HG02943 (cell line): Measurements from ENCODE around the gene SMG1.

ENCODE experiments used
- ATAC-seq: cut with Tn5 transposase; IDR thresholded peaks from one replicate; pipeline ENCODE4 v1.9.1; 2021; ENCODE audit warnings: mild to moderate bottlenecking, low read depth, moderate library complexity; ENCODE audit not compliant: unreplicated experiment

The SMG1 gene

GRCh38 chr16:18855196-18855595 is 71.0 kb downstream of the SMG1 start:
- no peak for ATAC-seq

DNA sequence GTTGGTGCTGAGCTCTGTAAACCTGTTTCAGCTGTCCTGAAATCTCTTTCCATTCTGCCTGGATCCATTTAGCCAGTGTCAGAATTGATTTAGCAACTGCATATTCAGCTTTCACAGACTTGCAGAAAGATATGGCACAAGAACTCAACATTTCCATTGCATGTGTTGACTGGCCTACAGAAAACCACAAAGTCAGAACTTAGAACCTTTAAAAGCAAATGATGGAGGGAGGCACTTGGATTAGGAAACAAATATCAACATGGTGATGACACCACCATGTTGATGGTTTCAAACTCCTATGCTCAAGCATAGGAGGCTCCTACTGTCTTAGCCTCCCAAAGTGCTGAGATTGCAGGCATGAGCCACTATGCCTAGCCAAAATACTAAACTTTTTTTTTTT is 72.5 kb downstream of the SMG1 start:
- ATAC-seq, result no peak

DNA sequence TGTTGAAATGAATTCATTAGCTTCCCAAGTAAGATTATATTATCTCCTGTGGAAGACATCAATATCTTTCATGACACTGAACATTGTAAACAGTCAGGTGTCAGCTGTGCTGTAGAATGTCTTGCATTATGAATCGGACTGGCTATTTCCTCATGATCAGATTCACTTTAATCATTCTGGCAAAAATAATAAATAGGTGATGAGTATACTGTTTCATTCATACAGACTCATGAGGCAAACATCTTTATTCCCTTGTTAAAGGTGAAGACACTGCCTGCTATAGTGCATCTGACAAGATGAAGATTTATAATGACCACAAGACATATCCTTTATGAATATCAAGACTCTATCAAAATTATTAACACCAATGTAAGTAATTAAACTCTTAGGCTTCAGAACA is 73.6 kb downstream of the SMG1 start:
- ATAC-seq, result no peak

- no peak for ATAC-seq
These were observed 79.8 kb downstream of the SMG1 start for GRCh38 chr16:18846416-18846815.

- no peak for ATAC-seq
These were observed 83.6 kb downstream of the SMG1 start for GRCh38 chr16:18842565-18842964.

DNA sequence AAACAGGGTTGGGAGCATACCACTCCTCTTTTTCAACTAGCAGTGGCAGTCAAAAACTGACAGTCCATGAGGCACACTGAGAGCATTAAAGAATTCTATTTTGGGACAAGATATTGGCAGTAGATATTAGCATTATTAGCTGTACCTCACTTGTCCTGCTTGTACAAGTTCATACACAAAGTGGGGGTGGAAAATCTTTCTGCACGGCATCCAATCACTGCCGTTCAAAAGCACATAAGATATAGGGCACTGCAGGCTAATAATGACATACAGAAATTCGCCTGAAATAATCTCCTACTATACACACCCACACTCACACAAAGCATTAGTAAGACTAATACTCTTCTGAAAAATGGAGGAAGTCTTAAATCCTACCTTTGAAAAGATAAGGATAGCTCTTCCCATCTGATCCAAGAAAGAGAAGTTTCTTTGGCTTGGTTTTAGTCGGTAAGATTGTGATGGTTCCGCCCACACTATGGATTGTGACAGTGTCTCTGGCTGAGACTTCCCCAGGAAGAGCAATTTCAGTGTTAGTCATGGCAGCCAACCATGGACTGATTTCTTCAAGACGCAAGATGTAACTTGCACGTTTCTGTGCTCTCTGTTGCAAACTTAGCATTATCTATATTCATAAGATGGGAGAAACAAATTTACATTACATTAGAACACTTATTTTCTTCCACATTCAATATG is 84.2 kb downstream of the SMG1 start:
- ATAC-seq, result no peak

DNA sequence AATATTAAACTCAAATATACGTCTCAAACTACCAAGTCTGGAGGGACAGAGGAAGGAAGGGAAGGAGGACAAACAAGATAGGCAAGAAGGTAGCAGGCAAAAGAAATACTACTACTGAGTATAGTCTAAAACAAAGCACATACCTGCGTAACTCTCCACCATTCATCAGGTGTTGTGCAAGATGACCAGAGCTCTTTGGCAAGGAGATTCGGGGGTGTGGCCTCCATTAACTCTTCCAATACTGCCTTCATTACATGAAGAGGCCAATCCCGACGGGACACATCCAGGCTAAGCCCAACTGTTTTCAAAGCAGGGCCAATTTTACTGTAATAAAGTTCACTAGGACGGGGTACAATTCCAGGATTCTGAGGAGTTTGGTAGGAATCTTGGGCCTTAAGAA is 86.7 kb downstream of the SMG1 start:
- no peak for ATAC-seq

- ATAC-seq, result no peak
These were observed 89.5 kb downstream of the SMG1 start for GRCh38 chr16:18836702-18837101.

DNA sequence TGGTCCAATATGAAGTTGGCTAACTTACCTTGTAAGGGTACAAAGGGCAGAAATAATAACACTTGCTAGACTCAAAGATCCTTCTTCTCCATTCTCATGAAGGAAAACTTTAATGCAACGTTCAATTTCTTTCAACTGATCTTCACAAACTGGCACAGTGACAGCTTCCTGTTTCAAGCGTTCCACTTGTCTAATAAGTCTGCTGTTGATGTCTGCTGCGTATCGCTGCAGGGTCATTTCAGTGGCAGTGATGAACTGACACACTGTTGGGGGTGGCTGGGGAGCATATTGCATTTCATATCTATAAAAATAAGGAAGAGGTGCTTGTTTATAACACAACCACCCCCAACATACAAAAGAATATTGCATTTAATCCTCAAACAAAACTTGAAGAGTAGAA is 91.3 kb downstream of the SMG1 start:
- ATAC-seq, result no peak

GRCh38 chr16:18833707-18834505 is 92.3 kb downstream of the SMG1 start:
- ATAC-seq, result no peak

DNA sequence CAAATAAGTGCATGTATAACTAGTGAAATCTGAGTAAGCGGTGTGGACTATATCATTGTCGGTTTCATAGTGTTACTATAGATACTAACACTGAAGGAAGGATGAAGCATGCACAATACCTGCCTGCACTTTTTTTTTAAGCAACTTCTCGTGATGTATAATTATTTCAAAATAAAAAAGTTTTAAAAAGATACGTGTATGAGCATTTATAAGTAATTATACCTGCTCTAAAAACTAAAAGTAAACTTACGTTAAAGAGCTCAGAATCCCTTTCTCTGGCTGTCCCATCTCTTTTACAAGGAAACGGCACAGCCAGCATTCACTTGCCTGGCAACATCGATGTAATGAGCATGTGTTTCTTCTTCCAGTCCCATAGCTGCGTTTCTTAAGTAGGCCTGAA is 93.6 kb downstream of the SMG1 start:
- no peak for ATAC-seq

GRCh38 chr16:18832006-18832405 is 94.2 kb downstream of the SMG1 start:
- no peak for ATAC-seq

DNA sequence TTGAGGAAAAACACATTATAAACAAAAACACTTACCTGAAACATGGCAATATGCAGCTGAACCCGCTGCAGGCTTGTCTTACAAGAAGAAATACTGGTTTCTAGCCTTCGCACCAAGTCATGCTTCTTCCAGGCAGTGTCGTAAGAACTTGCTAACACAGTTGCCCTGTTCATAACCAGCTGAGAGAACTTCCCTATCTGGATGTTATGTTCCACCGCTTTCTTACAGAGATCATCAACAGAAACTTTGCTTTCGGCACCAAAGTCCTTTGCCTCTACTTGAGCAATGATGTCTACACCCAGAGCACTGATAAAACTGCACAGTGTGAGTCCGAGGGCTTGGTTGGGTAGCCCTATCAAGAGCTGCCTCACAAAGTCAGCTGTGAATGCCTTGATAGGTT is 97.0 kb downstream of the SMG1 start:
- ATAC-seq, result no peak

DNA sequence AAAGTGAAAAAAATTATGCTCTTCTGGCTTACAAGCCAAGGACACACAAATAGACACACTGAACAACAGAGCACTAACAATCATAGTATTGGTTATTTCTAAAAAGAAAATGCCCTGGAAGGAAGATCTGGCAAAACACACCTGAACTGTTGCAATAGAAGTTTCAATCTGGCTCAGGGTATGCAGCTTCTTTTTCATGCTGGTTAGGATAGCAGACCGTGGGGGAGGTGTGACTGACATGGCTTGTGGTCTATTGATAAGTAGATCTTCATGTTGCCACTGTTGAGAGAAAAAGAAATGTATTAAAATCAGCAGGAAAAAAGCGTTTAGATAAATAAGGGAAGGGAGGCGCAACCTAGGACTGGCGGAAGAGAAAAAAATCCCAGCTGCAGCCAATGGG is 98.3 kb downstream of the SMG1 start:
- no peak for ATAC-seq

GRCh38 chr16:18816286-18816685 is 109.9 kb downstream of the SMG1 start:
- no peak for ATAC-seq

GRCh38 chr16:18811925-18812324 is 114.3 kb downstream of the SMG1 start:
- ATAC-seq, result no peak

- ATAC-seq, result no peak
These were observed 117.0 kb downstream of the SMG1 start for GRCh38 chr16:18809165-18809564.

- no peak for ATAC-seq
These were observed 120.9 kb downstream of the SMG1 start for GRCh38 chr16:18805257-18805773.

GRCh38 chr16:18804540-18804939 is 121.7 kb downstream of the SMG1 start:
- ATAC-seq, result no peak

GRCh38 chr16:18803569-18804462 is 122.4 kb downstream of the SMG1 start:
- ATAC-seq, result no peak

- ATAC-seq, result no peak
These were observed 123.4 kb downstream of the SMG1 start for GRCh38 chr16:18802767-18803343.
